HG03439 (cell line): ENCODE data around the gene MCHR1.

Experiments used
- ATAC-seq: cut with Tn5 transposase; IDR thresholded peaks from one replicate; pipeline ENCODE4 v1.9.1; 2021; ENCODE audit warnings: mild to moderate bottlenecking, moderate library complexity; ENCODE audit not compliant: unreplicated experiment

MCHR1 gene

GRCh38 chr22:40723396-40723933 lies 44.2 kb downstream of the MCHR1 start:
- no peak for ATAC-seq

DNA sequence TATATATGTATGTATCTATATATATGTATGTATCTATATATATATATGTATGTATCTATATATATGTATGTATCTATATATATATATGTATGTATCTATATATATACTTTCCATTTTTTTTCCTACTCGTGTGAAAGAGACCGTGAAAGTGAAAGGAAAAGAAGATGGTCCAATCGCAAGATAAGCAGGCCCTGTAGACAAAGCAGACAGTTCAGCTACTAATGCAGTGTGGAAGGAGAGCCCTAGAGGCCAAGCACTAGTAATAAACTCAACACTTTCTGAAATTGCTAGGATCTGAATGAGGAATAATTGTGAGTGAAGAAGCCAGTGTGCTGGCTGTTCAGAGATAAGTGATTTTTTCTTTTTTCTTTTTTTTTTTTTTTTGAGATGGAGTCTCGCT lies 47.2 kb downstream of the MCHR1 start:
- no peak for ATAC-seq

DNA sequence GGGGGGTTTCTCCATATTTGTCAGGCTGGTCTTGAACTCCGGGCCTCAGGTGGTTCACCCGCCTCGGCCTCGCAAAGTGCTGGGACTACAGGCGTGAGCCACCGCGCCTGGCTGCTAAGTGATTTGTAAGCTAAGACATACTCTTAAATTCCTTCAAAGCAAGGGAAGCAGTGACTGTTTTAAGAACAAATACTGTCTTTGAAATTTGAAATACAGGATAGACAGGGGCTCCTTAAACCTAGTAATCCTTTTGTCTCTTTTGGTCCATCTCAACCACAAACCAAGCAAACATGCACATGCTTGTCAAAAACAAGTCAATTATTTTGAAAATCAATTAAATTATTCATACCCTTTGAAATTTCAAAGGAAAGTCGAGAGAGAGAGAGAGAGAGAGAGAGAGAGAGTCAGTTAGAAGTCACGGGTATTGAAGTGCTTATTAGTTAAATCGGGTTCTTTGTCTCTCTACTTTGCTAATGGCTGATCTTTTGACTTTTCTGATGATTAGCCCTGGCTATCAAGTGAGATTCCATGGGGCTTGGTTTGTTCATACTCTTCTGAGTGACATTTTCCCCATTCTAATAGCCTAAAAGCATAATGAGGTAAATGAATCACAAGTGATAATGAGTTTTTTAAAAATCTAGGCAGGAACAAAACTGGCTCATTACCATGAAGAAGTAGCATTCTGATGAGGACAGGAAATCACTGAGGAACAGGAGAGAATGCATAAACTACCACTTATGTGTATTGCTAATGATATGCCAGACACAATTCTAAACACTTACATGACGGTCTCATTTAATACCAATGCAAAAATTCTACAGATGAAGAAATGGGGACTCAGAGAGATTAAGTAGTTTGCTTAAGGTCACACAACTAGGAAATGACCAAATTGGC lies 48.0 kb downstream of the MCHR1 start:
- ATAC-seq: no peak

- ATAC-seq: no peak
Observed at GRCh38 chr22:40727964-40728615, 48.8 kb downstream of the MCHR1 start.

GRCh38 chr22:40728731-40729189 lies 49.5 kb downstream of the MCHR1 start:
- no peak for ATAC-seq

- no peak for ATAC-seq
Observed at GRCh38 chr22:40729284-40729683, 50.0 kb downstream of the MCHR1 start.
